Endometrium (tissue), 2 donors: ENCODE data around the gene ENO2.
"Not testable (repeated sequence)": the region's sequence is repeated elsewhere in the genome, so short reads cannot be mapped to it uniquely, and the experiment has no call there.

Source experiments
- FAIRE-seq: peaks from 2 replicates; lab custom pipeline; 2012; peaks lifted over from hg19 to GRCh38; lab: Jason Lieb, UNC
- donor health status: control.
- donor health status: control.

ENO2 gene

DNA sequence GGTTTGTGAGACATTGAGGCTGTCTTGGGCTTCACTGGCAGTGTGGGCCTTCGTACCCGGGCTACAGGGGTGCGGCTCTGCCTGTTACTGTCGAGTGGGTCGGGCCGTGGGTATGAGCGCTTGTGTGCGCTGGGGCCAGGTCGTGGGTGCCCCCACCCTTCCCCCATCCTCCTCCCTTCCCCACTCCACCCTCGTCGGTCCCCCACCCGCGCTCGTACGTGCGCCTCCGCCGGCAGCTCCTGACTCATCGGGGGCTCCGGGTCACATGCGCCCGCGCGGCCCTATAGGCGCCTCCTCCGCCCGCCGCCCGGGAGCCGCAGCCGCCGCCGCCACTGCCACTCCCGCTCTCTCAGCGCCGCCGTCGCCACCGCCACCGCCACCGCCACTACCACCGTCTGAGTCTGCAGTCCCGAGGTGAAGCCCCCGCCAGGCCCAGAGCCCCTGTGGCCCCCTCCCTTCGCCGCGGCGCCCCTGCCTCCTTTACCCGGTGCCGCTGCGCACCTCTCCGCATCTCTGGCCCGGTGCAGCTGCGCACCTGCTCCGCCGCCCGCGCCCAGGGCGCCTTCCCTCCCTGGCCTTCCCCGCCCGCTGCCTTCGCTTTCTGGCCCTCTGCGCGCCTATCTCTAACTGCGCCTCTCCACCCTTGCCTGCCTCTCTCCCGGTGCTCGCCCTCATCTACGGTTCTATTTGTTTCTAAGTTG lies at the start of gene ENO2:
Gene ENO2, plus strand, starts transcription at position 335 of the 701 bp plus-strand sequence. CDS start 1,253 bp downstream, outside the sequence.
- no peak for FAIRE-seq

DNA sequence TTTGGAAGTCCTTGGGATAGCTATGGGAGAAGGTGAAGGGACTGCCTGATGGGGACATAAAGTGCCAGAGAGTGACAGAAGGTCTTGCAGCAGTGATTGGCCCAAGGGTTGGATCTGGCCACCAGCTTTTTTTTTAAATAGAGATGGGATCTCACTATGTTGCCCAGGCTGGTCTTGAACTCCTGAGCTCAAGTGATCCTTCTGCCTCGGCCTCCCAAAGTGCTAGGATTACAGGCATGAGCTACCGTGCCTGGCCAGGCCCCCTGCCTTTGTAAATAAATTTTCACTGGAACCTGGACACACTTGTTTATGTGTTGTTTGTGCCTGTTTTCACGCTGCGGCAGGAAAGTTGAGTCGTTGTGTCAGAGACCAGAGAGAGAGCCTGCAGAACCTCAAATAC lies 49.1 kb upstream of the ENO2 start:
- FAIRE-seq, result not testable (repeated sequence)

DNA sequence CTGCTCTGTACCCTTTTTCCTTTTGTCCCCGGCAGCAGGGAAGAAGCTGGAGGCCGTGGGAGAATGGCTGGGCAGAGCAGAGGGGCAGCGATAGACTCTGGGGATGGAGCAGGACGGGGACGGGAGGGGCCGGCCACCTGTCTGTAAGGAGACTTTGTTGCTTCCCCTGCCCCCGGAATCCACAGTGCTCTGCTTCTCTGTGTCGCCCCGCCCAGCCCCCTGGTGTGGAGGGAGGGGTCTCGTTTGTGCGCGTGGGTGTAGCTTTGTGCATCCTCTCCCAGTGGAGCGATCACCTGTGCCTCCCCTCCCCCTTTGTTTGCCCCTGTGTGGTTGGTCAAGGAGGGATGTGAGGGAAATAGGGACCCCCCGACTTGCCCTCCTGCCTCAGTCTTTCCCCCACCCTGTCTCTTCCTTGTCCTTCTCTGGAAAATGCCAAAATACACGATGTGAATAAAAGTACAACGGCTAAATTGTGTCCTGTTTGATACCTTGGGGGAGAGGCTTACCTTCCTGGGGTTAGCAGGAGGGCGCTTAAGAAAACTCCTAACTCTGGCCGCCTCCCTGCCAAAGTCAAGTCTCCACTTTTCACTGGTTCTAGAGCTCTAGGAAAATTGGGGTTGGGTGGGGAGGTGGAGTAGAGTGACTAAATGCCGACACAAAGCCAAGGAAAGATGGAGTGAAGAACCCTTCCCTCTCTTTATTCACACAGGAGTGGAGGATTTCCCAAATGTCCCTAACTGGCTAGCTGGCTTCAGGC lies 48.0 kb upstream of the ENO2 start:
- FAIRE-seq, result no peak

DNA sequence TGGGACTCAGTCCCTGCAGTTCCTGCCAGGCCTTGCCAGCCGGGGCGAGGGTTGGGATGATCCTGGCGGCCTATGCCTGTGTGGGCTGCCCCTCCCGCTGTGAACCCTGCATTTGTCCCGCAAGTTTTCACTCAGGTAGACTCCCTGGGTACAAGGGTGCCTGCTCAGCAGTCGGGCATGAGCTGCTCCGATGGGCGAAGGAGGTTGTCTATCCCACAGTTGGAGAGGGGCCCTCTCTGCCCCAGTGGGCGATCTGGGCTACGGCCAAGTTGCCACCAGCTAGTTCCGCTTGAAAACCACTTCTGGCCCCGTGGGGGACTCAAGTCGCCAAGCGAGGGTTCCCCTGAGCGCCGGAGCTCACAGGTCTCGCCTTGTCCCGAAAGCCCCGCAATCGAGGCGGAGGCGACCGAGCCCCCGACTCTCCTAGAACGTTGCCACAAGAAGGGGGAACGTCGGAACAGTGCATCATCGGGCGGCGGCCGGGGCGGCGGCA lies 47.4 kb upstream of the ENO2 start:
- no peak for FAIRE-seq

DNA sequence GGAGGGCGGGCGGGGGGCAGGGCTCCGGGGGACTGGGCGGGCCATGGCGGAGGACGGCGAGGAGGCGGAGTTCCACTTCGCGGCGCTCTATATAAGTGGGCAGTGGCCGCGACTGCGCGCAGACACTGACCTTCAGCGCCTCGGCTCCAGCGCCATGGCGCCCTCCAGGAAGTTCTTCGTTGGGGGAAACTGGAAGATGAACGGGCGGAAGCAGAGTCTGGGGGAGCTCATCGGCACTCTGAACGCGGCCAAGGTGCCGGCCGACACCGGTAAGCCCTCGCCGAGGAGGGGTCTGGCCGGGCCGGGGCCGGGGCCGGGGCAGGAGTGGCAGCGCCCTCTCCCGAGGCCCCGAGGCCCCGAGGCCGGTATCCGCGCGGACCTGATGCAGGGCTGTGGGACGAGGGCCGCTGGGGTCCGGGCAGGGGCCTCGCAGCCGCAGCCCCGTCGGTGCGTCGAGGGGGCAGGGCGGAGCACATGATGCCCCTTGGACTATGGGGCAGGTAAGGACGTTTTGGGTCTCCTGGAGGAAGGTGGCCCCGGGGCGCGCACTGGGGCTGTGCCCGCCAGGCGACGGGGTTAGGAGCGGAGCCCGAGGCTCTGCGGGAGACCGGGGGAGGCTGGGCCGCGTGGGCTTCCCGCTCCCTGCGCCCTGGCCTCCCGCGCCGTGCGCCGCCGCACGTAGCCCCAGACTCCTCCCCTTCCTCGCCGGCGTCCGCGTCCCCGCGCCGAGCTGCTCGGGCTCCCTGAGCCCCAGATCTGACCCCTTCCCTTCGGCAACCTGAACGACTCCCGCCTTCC lies 46.8 kb upstream of the ENO2 start, which contains the start of gene TPI1:
Gene TPI1, plus strand, starts transcription at position 119 of the 798 bp plus-strand sequence. Its CDS starts 36 bp downstream, at position 155.
- no peak for FAIRE-seq

DNA sequence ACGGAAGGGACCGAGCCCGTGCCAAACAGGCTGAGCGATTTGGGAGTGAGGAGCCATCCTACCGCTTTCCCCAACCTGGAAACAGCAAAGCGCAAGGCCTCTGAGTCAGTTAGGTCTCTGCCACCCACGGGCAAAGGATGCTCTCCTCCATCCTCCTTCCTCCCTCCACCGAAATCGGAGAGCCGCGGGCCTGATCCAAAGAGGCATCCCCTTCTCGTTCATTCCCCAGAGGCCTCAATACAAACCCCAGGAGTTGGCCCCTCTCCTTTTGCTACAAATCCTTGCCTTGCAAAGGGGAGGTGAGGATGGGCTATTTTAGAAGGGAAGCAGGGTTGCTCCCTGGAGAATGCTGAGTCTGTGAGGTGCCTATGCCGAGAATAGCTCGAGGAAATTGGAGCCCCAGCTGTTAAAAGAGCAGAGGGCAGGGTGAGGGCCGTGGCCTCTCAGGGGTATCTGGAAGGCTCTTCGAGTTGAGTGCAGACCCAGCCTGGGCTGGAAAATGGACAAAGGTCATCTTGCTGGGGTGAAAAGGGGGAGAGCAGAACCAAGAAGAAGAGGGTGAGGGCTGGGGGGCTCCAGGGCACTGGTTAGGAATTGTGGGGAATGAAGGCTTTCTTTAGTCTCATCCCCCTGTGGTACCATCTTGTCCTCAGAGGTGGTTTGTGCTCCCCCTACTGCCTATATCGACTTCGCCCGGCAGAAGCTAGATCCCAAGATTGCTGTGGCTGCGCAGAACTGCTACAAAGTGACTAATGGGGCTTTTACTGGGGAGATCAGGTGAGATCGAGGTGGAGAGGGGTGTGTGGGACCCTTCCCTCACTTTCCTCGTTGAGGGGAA lies 46.0 kb upstream of the ENO2 start:
- FAIRE-seq, result no peak

DNA sequence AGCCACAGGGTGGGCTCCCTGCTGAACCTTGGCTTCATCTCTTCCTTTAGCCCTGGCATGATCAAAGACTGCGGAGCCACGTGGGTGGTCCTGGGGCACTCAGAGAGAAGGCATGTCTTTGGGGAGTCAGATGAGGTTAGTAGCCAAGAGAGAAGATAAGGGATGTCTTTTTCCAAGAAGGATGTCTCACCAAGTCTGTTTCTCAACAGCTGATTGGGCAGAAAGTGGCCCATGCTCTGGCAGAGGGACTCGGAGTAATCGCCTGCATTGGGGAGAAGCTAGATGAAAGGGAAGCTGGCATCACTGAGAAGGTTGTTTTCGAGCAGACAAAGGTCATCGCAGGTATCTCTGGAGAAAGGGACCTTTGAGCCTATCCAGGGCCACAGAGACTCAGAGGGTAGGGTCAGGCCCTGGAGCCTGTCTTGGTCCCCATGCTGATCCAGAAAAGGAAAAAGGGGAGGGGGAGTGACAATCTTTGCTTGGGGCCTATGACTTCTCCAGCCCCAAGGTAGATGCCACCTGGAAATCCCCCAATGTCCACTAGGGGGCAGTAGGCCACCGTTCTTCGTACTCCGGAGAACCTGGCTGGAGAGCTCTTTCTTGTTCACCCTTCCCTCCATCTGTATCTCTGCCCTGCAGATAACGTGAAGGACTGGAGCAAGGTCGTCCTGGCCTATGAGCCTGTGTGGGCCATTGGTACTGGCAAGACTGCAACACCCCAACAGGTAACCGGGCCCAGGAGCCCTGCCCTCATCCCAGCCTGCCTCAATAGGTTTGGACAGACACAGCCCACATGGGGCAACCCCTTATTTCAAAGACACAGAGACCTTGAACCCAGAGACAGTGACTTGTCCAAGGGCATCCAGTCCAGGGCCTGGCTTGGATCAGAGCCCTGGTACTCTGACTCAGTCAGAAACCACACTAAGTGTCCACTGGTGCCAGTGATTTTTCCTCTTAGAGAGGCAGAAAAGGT lies 45.0 kb upstream of the ENO2 start:
- FAIRE-seq, result no peak

DNA sequence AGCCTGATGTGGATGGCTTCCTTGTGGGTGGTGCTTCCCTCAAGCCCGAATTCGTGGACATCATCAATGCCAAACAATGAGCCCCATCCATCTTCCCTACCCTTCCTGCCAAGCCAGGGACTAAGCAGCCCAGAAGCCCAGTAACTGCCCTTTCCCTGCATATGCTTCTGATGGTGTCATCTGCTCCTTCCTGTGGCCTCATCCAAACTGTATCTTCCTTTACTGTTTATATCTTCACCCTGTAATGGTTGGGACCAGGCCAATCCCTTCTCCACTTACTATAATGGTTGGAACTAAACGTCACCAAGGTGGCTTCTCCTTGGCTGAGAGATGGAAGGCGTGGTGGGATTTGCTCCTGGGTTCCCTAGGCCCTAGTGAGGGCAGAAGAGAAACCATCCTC lies 44.1 kb upstream of the ENO2 start:
- FAIRE-seq, result not testable (repeated sequence)

DNA sequence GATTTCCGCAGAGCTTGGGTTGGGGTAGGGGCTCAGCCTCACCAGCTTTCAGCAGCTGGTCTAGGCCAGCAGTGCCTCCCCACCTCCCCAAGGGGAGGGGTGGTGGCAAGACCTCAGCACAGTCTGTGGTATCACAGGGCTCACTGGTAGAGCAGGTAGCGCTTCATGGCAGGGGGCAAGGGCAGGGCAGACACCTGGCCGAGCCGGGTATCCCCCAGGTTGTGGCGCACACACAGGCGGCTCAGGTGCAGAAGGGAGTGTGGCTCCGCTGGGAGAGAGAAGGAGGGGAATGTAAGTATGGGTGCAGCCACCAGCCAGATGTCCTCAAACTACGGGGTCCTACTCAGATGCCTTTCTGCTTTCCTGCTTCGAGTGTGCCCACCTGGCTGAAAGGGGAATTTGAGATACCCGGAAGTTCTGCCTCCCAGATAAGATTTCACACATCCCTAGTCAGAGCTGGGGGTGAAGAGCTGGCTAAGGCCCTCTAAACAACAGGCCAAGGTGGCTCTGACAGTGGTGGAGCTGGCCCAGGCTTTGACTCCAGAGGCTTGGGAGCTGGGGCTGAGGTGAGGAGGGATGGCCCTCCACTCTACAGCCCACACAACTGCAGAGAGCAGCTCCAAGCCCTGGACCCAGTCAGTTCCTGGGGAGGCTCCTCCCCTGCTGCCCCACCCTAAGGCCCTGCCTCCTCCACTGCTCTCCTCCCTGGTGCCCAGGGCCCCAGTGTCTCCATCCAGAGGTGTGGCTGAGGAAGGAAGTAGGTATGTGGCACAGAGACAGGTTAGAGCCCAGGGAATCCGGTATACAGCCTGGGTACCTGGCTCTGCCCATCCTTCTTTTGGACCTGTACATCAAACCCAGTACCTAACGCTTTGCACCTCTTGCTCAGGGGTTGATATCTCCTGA lies 43.1 kb upstream of the ENO2 start:
- no peak for FAIRE-seq

DNA sequence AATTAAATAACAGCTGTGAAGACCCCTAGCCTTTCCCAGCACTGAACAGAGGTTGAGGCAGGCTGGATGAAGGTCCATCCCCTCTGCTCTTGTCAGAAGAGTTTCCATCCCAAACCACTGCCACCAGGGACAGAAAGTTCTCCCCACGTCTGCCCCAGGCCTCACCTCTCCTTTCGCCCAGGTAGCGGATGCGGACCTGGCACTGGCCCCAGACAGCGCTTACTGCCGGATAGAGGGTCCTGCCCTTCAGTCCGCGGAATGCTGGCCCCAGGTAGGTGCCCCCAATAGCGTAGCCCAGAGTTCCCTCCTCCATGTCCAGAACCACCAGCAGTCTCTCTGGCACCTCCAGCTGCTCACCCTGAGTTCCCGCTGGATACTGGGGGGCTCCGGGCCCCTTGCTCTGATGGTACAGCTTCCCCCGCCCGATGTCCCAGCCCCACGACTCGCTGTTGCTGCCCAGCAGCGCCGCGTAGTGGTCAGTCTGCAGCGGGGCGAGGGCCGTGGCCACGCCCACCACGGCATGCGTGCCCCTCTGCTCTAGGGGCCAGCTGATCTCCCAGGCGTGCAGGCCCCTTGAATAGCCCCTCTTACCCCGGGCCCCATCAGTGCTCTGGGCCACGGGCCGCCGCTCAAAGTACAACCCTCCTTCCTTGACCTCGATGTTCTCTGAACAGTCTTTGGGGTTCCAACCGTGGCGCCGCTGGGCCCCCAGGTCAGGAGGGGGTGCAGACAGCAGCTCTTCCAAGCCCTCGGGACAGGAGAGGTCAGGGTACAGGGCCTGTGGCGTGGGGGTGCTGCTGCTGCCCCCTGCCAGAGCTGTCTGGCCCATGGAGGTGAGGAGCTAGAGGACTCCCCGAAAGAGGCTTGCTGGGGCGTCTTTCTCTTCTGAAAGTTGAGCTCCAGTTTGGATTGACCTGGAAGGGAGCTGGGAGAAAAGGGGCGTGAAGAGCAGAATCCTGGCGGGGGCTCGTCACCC lies 42.0 kb upstream of the ENO2 start:
- FAIRE-seq, result no peak

DNA sequence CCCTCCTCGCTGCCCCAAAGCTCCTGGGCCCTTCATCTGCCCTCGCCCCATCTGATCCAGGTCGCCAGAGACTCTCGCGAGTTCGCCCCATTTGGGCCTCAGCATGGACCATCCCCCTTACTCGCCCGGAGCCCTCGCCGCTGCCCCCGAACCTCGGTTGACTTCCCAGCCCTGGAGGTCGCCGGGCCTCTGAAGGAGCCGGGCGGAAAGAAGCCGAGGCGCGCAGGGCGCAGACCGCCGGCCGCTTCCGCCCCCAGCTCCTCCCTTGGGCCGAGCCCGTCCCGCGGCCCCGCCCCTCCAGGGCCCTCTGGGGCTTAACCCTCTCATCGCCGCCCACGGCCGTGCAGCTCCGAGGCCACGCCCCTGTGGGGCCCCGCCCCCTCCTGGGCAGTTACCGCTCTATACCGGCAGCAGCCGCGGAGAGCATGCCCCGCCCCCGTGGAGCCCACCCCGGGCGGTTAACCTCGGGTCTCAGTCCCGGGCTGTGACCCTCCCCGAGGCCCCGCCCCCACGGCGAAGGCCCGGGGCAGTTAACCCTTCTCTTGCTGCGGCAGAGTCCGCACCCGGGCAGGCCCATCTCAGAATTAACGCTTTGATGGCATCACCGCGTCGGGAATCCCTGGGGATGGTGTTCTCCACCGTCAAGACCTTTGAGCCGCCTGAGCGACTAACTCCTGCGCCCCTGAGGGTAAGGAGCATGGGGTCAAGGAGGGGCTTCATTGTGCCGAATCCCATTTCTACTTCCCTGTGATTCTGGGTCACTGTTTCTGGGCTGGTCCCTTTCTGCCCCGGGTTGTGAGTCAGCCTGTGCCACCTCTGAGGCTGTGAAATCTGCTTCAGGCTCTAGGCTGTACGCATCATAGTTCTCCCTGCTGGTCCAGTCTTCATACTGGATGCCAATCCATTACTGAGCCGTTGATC lies 41.0 kb upstream of the ENO2 start, which contains the start of gene SPSB2:
Gene SPSB2, minus strand, starts transcription at position 210 of the 921 bp plus-strand sequence. CDS start 402 bp downstream, outside the sequence.
- FAIRE-seq, result no peak

DNA sequence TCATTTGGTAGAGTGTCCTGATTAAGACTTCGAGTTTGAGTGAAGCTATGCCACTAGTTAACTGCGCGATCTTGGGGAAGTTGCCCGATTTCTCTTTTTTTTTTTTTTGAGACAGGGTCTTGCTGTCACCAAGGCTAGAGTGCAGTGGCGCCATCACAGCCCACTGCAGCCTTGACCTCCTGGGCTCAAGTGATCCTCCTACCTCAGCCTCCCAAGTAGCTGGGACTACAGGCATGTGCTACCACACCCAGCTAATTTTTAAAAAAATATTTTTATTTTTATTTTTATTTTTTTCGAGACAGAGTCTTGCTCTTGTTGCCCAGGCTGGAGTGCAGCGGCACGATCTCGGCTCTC lies 40.4 kb upstream of the ENO2 start:
- FAIRE-seq, result not testable (repeated sequence)

DNA sequence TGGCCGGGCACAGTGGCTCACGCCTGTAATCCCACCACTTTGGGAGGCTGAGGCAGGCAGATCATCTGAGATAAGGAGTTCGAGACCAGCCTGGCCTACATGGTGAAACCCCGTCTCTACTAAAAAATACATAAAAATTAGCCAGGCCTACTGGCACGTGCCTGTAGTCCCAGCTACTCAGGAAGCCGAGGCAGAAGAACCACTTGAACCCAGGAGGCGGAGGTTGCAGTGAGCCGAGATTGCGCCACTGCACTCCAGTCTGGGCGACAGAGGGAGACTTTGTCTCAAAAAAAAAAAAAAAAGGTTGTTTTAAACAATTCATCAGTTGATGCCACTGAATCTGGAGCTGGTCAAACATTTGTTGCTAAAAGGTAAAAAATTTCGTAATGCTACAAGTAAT lies 34.6 kb upstream of the ENO2 start:
- not testable (repeated sequence) for FAIRE-seq

DNA sequence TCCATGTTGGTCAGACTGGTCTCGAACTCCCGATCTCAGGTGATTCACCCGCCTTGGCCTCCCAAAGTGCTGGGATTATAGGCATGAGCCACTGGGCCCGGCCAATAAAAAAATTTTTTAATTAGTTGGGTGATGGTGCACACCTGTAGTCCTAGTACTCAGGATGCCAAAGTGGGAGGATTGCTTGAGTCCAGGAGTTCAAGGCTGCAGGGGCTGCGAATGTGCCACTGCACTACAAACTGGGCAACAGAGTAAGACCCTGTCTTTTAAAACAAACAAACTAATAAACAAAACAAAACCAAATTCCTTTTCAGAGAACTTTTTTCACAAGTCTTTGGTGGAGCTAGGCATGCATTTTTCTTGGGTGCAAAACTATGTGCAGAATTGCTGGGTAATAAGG lies 31.1 kb upstream of the ENO2 start:
- no peak for FAIRE-seq

DNA sequence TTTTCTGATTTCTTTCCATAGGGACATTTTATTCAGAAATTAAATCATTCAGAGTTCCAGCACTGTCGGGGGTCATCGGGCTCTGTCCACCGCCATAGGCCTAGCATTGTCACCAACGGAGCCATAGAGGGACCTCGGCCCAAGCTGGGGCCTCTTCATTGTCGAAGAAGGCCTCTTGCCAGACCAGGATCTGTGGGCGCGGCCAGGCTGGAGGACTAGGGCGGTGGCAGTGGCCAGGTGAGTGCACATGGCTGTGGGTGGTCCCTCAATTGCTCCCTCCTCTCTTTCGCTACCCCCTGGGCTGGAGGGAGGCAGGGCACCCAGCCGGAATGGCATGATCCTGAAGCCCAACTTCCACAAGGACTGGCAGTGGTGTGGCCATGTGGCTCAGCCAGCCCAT lies 30.7 kb upstream of the ENO2 start:
- no peak for FAIRE-seq

DNA sequence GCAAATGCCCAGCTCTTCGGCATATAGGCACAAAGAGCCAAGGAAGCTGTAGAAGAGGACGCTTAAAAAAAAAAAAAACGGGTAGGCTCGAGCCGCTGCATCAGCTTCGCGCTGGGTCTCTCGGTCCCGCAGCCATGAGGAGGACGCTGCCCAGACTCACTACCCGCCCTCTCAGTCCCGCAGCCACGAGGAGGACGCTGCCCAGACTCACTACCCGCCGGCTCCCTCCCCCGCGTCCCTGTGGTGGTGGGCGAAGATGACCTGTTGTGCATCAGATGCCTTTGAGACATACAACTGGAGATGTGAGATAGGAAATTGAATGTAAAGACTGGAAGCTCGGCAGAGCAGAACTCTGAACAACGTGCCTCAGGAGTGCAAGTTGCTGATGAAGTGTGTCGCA lies 29.8 kb upstream of the ENO2 start:
- FAIRE-seq, result no peak
